ENCODE results near the gene U2AF2. TPM values are rescaled to one million over a fixed set of nuclear protein-coding genes. Genes with fewer than 3 reads are reported as not detected.

The U2AF2 gene
- total and polyA plus RNA-seq, 9 of the 15 experiments (the other 6 are each of a cell fraction or from before 2014, with no cell fraction given), result 3.0 to 331 (median 157) TPM

DNA sequence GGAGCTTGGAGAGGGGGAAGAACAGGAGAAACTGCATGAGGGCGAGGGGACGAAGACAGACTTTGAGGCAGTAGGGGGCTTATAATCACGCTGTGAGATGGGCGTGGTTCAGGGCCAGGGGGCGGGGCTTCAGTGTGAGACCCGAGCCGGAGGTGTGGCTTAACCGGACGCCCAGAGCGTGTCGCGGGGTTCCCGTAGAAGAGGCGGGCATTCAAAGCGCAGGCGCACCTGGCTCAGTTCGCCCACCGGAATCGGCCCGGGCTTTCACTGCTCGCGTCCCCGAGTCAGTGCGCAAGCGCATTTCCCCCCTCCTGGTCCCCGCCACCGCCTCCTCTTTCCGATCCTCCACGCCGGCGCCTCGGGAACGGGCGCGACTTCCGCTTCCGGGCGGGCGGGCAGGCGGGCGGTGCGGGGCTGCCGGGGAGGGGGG, 49.6 kb upstream of the U2AF2 start (continued):
- TF ChIP-seq, protein P1, sequence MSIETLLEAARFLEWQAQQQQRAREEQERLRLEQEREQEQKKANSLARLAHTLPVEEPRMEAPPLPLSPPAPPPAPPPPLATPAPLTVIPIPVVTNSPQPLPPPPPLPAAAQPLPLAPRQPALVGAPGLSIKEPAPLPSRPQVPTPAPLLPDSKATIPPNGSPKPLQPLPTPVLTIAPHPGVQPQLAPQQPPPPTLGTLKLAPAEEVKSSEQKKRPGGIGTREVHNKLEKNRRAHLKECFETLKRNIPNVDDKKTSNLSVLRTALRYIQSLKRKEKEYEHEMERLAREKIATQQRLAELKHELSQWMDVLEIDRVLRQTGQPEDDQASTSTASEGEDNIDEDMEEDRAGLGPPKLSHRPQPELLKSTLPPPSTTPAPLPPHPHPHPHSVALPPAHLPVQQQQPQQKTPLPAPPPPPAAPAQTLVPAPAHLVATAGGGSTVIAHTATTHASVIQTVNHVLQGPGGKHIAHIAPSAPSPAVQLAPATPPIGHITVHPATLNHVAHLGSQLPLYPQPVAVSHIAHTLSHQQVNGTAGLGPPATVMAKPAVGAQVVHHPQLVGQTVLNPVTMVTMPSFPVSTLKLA (conservative IDR thresholded peaks at IDR 0.05), result peak; percentile 47 to 52; a peak in 3 of 4 replicates
- TF ChIP-seq ZNF3 (CRISPR knock-in tag; IDR thresholded peaks at IDR 0.05) (no peak), GATAD2B (IDR thresholded peaks at IDR 0.05; ENCODE audit: borderline replicate concordance) (no peak), SREBF2 (CRISPR knock-in tag; IDR thresholded peaks at IDR 0.05) (no peak), ESRRB (CRISPR knock-in tag; IDR thresholded peaks at IDR 0.05; ENCODE audit: borderline replicate concordance) (no peak), CXXC5 (CRISPR knock-in tag; IDR thresholded peaks at IDR 0.05) (peak; percentile 73), THRAP3 (IDR thresholded peaks at IDR 0.05; ENCODE audit: borderline replicate concordance) (no peak), NRF1 (conservative IDR thresholded peaks at IDR 0.05 in 1 of 2, IDR thresholded peaks at IDR 0.05 in 1 of 2) (peak; percentile 97), DNMT1 (IDR thresholded peaks at IDR 0.05) (no peak), EZH2 (IDR thresholded peaks at IDR 0.05; ENCODE audit: borderline replicate concordance, low read depth, low read length) (no peak), ZNF253 (CRISPR knock-in tag; conservative IDR thresholded peaks at IDR 0.05) (no peak), KLF13 (tag; IDR thresholded peaks at IDR 0.05; ENCODE audit: borderline replicate concordance, low read depth) (no peak), ZFP36 (IDR thresholded peaks at IDR 0.05; ENCODE audit: low read depth, low read length, partially characterized antibody) (no peak), HDAC8 (tag; IDR thresholded peaks at IDR 0.05) (no peak), CBFA2T3 (IDR thresholded peaks at IDR 0.05) (no peak), CHD1 (IDR thresholded peaks at IDR 0.05; ENCODE audit: low read length) (no peak), EHMT2 (IDR thresholded peaks at IDR 0.05) (no peak)
- TF ChIP-seq, protein P2, sequence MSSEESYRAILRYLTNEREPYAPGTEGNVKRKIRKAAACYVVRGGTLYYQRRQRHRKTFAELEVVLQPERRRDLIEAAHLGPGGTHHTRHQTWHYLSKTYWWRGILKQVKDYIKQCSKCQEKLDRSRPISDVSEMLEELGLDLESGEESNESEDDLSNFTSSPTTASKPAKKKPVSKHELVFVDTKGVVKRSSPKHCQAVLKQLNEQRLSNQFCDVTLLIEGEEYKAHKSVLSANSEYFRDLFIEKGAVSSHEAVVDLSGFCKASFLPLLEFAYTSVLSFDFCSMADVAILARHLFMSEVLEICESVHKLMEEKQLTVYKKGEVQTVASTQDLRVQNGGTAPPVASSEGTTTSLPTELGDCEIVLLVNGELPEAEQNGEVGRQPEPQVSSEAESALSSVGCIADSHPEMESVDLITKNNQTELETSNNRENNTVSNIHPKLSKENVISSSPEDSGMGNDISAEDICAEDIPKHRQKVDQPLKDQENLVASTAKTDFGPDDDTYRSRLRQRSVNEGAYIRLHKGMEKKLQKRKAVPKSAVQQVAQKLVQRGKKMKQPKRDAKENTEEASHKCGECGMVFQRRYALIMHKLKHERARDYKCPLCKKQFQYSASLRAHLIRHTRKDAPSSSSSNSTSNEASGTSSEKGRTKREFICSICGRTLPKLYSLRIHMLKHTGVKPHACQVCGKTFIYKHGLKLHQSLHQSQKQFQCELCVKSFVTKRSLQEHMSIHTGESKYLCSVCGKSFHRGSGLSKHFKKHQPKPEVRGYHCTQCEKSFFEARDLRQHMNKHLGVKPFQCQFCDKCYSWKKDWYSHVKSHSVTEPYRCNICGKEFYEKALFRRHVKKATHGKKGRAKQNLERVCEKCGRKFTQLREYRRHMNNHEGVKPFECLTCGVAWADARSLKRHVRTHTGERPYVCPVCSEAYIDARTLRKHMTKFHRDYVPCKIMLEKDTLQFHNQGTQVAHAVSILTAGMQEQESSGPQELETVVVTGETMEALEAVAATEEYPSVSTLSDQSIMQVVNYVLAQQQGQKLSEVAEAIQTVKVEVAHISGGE (CRISPR knock-in tag; IDR thresholded peaks at IDR 0.05), result peak in 2 of 3 experiments; percentile 19 to 92; a peak in 3 of 6 replicates
- TF ChIP-seq, protein P3, sequence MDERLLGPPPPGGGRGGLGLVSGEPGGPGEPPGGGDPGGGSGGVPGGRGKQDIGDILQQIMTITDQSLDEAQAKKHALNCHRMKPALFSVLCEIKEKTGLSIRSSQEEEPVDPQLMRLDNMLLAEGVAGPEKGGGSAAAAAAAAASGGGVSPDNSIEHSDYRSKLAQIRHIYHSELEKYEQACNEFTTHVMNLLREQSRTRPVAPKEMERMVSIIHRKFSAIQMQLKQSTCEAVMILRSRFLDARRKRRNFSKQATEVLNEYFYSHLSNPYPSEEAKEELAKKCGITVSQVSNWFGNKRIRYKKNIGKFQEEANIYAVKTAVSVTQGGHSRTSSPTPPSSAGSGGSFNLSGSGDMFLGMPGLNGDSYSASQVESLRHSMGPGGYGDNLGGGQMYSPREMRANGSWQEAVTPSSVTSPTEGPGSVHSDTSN (CRISPR knock-in tag; IDR thresholded peaks at IDR 0.05; ENCODE audit: low read depth), result no peak
- TF ChIP-seq, protein P3 (tag; conservative IDR thresholded peaks at IDR 0.05; ENCODE audit: low read depth), result no peak
- TF ChIP-seq, protein P4, sequence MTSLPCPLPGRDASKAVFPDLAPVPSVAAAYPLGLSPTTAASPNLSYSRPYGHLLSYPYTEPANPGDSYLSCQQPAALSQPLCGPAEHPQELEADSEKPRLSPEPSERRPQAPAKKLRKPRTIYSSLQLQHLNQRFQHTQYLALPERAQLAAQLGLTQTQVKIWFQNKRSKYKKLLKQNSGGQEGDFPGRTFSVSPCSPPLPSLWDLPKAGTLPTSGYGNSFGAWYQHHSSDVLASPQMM (CRISPR knock-in tag; IDR thresholded peaks at IDR 0.05), result no peak

Data from K562 (cell line).